PFSK-1 (cell line): ENCODE results near the gene RSRC1.

ENCODE experiments used
- FOXP2 ChIP-seq: optimal IDR thresholded peaks from 2 replicates; pipeline ENCODE3; 2011; ENCODE audit warnings: borderline replicate concordance, control low read depth, inconsistent platforms; ENCODE audit not compliant: insufficient read depth; ENCODE audit errors: extremely low read length, extremely low read depth
- POLR2AphosphoS5 ChIP-seq: IDR thresholded peaks from 2 replicates; pipeline ENCODE4 v1.6.1; 2012; ENCODE audit warnings: low read depth, mild to moderate bottlenecking, control low read depth, low read length, moderate library complexity
- SIN3A ChIP-seq: IDR thresholded peaks from 2 replicates; pipeline ENCODE4 v1.6.1; 2012; ENCODE audit warnings: mild to moderate bottlenecking, low read length, moderate library complexity, borderline replicate concordance; ENCODE audit not compliant: insufficient read depth
- TAF1 ChIP-seq: IDR thresholded peaks from 2 replicates; pipeline ENCODE4 v1.6.1; 2012; ENCODE audit warnings: low read length, control low read depth, borderline replicate concordance; ENCODE audit not compliant: insufficient read depth
- TF ChIP-seq, protein P1 (sequence below), 2 experiments: IDR thresholded peaks; 2 replicates each; pipeline versions ENCODE4 v1.6.1 to v1.8.0; 2011 to 2012; ENCODE audit warnings: low read depth in 2 of 2, low read length in 2 of 2, control low read depth in 1 of 2, inconsistent platforms in 1 of 2, mild to moderate bottlenecking in 1 of 2, moderate library complexity in 1 of 2; ENCODE audit not compliant: insufficient read depth in 1 of 2

RSRC1 gene

DNA sequence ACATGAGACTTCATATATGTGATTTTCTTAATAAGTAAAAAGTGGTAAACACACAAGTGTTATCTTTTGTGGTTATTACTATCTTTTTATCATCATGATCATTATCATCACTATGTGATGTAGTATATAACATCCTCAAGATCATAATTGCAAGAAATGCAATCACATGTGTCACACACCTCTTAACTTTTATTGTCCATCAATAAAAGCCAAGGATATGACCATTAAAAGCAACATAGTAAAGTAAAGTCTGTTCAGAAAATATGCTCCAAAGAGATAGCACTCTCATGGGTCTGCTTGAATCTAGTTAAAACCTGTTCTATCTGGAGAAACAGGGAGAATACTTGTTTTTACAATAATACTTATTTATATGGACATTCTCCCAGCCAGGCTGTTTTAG, 308.1 kb downstream of the RSRC1 start:
- TF ChIP-seq TAF1 (no peak), POLR2AphosphoS5 (no peak), FOXP2 (no peak), SIN3A (no peak)
- TF ChIP-seq, protein P1, sequence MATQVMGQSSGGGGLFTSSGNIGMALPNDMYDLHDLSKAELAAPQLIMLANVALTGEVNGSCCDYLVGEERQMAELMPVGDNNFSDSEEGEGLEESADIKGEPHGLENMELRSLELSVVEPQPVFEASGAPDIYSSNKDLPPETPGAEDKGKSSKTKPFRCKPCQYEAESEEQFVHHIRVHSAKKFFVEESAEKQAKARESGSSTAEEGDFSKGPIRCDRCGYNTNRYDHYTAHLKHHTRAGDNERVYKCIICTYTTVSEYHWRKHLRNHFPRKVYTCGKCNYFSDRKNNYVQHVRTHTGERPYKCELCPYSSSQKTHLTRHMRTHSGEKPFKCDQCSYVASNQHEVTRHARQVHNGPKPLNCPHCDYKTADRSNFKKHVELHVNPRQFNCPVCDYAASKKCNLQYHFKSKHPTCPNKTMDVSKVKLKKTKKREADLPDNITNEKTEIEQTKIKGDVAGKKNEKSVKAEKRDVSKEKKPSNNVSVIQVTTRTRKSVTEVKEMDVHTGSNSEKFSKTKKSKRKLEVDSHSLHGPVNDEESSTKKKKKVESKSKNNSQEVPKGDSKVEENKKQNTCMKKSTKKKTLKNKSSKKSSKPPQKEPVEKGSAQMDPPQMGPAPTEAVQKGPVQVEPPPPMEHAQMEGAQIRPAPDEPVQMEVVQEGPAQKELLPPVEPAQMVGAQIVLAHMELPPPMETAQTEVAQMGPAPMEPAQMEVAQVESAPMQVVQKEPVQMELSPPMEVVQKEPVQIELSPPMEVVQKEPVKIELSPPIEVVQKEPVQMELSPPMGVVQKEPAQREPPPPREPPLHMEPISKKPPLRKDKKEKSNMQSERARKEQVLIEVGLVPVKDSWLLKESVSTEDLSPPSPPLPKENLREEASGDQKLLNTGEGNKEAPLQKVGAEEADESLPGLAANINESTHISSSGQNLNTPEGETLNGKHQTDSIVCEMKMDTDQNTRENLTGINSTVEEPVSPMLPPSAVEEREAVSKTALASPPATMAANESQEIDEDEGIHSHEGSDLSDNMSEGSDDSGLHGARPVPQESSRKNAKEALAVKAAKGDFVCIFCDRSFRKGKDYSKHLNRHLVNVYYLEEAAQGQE (IDR thresholded peaks at IDR 0.05; ENCODE audit: insufficient read depth in 1 of 2, low read depth in 2 of 2, low read length in 2 of 2), result no peak

- no peak for TF ChIP-seq SIN3A
- TF ChIP-seq FOXP2, result no peak
- no peak for TF ChIP-seq POLR2AphosphoS5
- TF ChIP-seq, protein P1 (IDR thresholded peaks at IDR 0.05; ENCODE audit: insufficient read depth in 1 of 2, low read depth in 2 of 2, low read length in 2 of 2), result no peak
- TF ChIP-seq TAF1, result no peak
Observed at GRCh38 chr3:158419820-158420653, 310.1 kb downstream of the RSRC1 start.

GRCh38 chr3:158420654-158421396, 310.9 kb downstream of the RSRC1 start:
- no peak for TF ChIP-seq FOXP2
- no peak for TF ChIP-seq TAF1
- TF ChIP-seq, protein P1 (IDR thresholded peaks at IDR 0.05; ENCODE audit: insufficient read depth in 1 of 2, low read depth in 2 of 2, low read length in 2 of 2), result no peak
- TF ChIP-seq POLR2AphosphoS5, result no peak
- TF ChIP-seq SIN3A, result no peak

GRCh38 chr3:158430448-158430847, 320.6 kb downstream of the RSRC1 start:
- TF ChIP-seq TAF1, result no peak
- no peak for TF ChIP-seq POLR2AphosphoS5
- no peak for TF ChIP-seq FOXP2
- TF ChIP-seq SIN3A, result no peak

GRCh38 chr3:158430968-158431367, 321.1 kb downstream of the RSRC1 start:
- TF ChIP-seq SIN3A (no peak), FOXP2 (no peak), POLR2AphosphoS5 (no peak), TAF1 (no peak)
- TF ChIP-seq, protein P1 (IDR thresholded peaks at IDR 0.05; ENCODE audit: insufficient read depth in 1 of 2, low read depth in 2 of 2, low read length in 2 of 2), result no peak
